B cell (primary cell): Measurements from ENCODE around the gene UBE2J2. TPM values are rescaled to one million over a fixed set of nuclear protein-coding genes. Genes with fewer than 3 reads are reported as not detected.

Experiments
- ATAC-seq: fragments of 200-7000 bp; cut with Tn5 transposase; one replicate; pipeline ENCODE4 v1.10.0; 2021; ENCODE audit warnings: low read depth, mild to moderate bottlenecking, moderate number of reproducible peaks, moderate library complexity
- CTCF ChIA-PET: fragments of 350-600 bp; sonication (Branson Sonifier 250); formaldehyde crosslinking; loops from one replicate; lab custom pipeline; 2021; ENCODE audit warnings: antibody characterized with exemption, inconsistent platforms; lab: Charles Lee
- POLR2A ChIA-PET: fragments of 350-600 bp; sonication (Branson Sonifier 250); formaldehyde crosslinking; loops from one replicate; lab custom pipeline; 2021; ENCODE audit warnings: antibody characterized with exemption; lab: Charles Lee
- DNase-seq: peaks from one replicate; pipeline ENCODE4 v3.0.0; 2013
- H2AFZ ChIP-seq: 2 replicates; pipeline ENCODE4 v1.6.1; 2012; ENCODE audit warnings: mild to moderate bottlenecking, low read depth, low read length; ENCODE audit not compliant: insufficient read depth, poor library complexity, severe bottlenecking
- H3K27ac ChIP-seq, 2 donors: 1 replicate in 1 of 2; 2 replicates in 1 of 2; pipeline ENCODE4 v1.5.1; 2012 to 2013; ENCODE audit warnings: low read length in 2 of 2, mild to moderate bottlenecking in 2 of 2, moderate library complexity in 1 of 2
- H3K27me3 ChIP-seq, 4 experiments: fragments of 200-600 bp in 1 of 4; sonication (generic) in 1 of 4; replicated peaks in 1 of 4; 1 replicate in 2 of 4; 2 replicates in 2 of 4; pipeline versions ENCODE4 v1.6.1 to v1.7.0; 2013 to 2016; ENCODE audit warnings: low read length in 3 of 4, mild to moderate bottlenecking in 2 of 4, mixed read lengths in 1 of 4, moderate library complexity in 1 of 4; ENCODE audit not compliant: insufficient read depth in 4 of 4, control insufficient read depth in 3 of 4; ENCODE audit errors: control extremely low read depth in 1 of 4
- H3K36me3 ChIP-seq, 2 experiments: replicated peaks in 1 of 2; 1 replicate in 1 of 2; 2 replicates in 1 of 2; pipeline versions ENCODE4 v1.6.1 to v1.7.1; 2013; ENCODE audit warnings: low read length in 1 of 2; ENCODE audit not compliant: insufficient read depth in 2 of 2, control insufficient read depth in 1 of 2; ENCODE audit errors: control extremely low read depth in 1 of 2, extremely low read depth in 1 of 2
- H3K4me1 ChIP-seq, 2 donors: fragments of 200-600 bp in 1 of 2; sonication (generic) in 1 of 2; 1 replicate in 1 of 2; 2 replicates in 1 of 2; pipeline versions ENCODE4 v1.5.1 to v1.6.1; 2013 to 2017; ENCODE audit warnings: low read length in 2 of 2; ENCODE audit not compliant: control insufficient read depth in 2 of 2, insufficient read depth in 2 of 2
- H3K4me2 ChIP-seq: replicated peaks from 2 replicates; pipeline ENCODE3; 2012; ENCODE audit warnings: mild to moderate bottlenecking, low read depth, low read length; ENCODE audit not compliant: poor library complexity, severe bottlenecking
- H3K4me3 ChIP-seq, 5 experiments: fragments of 200-600 bp in 1 of 5; sonication (generic) in 1 of 5; 1 replicate in 3 of 5; 2 replicates in 2 of 5; pipeline versions ENCODE4 v1.5.1 to v1.7.0; 2011 to 2016; ENCODE audit warnings: low read length in 4 of 5, mild to moderate bottlenecking in 4 of 5, low read depth in 2 of 5, control low read depth in 1 of 5, moderate library complexity in 1 of 5; ENCODE audit not compliant: insufficient read depth in 1 of 5; ENCODE audit errors: control extremely low read depth in 1 of 5, extremely low read depth in 1 of 5
- H3K79me2 ChIP-seq: fragments of 200-600 bp; sonication (generic); one replicate; pipeline ENCODE4 v1.6.0; 2016; ENCODE audit warnings: low read length; ENCODE audit not compliant: control insufficient read depth, insufficient read depth
- H3K9ac ChIP-seq: fragments of 200-600 bp; sonication (generic); 2 replicates; pipeline ENCODE4 v1.6.1; 2017; ENCODE audit warnings: mild to moderate bottlenecking, low read length, moderate library complexity
- H3K9me3 ChIP-seq, 3 donors: one replicate each; pipeline versions ENCODE4 v1.6.1 to v1.7.1; 2013; ENCODE audit warnings: low read length in 2 of 3; ENCODE audit not compliant: control insufficient read depth in 2 of 3, insufficient read depth in 1 of 3; ENCODE audit errors: control extremely low read depth in 1 of 3
- H4K20me1 ChIP-seq: 2 replicates; pipeline ENCODE4 v1.6.0; 2012; ENCODE audit warnings: mild to moderate bottlenecking, low read length; ENCODE audit not compliant: insufficient read depth, control insufficient read depth, poor library complexity, severe bottlenecking
- H3K27ac Mint-ChIP-seq: one replicate; pipeline ENCODE4 v1.8.0; 2021; ENCODE audit warnings: mixed read lengths
- H3K27me3 Mint-ChIP-seq: one replicate; pipeline ENCODE4 v1.8.0; 2021; ENCODE audit warnings: mixed read lengths
- H3K4me1 Mint-ChIP-seq: one replicate; pipeline ENCODE4 v1.8.0; 2021; ENCODE audit warnings: mixed read lengths
- H3K4me3 Mint-ChIP-seq: one replicate; pipeline ENCODE4 v1.8.0; 2021; ENCODE audit warnings: mixed read lengths
- H3K9me3 Mint-ChIP-seq: one replicate; pipeline ENCODE4 v1.8.0; 2022; ENCODE audit warnings: mixed read lengths; ENCODE audit not compliant: insufficient read depth
- EZH2 ChIP-seq: IDR thresholded peaks from 2 replicates; pipeline ENCODE4 v1.6.1; 2012; ENCODE audit warnings: borderline replicate concordance, low read depth, mild to moderate bottlenecking, moderate library complexity, low read length; ENCODE audit not compliant: insufficient read depth, poor library complexity, severe bottlenecking
- WGBS: methylation state at CpG from one replicate; pipeline ENCODE4 v1.1.5; 2013; ENCODE audit warnings: missing lambda C conversion rate; ENCODE audit not compliant: insufficient coverage; 5-methylcytosine and 5-hydroxymethylcytosine counted together
- intact Hi-C: fragments of 100-400 bp; cut with micrococcal nuclease; formaldehyde crosslinking; loops from one replicate; pipeline ENCODE4 v1.10.0; 2022
- polyA plus RNA-seq: library from polyadenylated mRNA; depleted of rRNA; stranded (reverse); fragments of >200 nt; gene quantifications from 2 replicates; pipeline ENCODE4 v1.2.3, GENCODE V29; 2012
- total RNA-seq, 2 donors: library from RNA; stranded (reverse); fragments of 120-200 nt in 1 of 2; gene quantifications; 1 replicate in 1 of 2; 2 replicates in 1 of 2; pipeline versions ENCODE4 v1.2.3 to v1.2.4, GENCODE V29; 2013 to 2022
- TF ChIP-seq, protein P1 (sequence below): fragments of 200-600 bp; IDR thresholded peaks from one replicate; pipeline ENCODE4 v1.8.0; 2022; ENCODE audit warnings: antibody characterized with exemption, mild to moderate bottlenecking

The UBE2J2 gene
- total and polyA plus RNA-seq, 2 donors (not counting 1 experiment from before 2014, with no cell fraction given): 40.1 to 115 TPM

DNA sequence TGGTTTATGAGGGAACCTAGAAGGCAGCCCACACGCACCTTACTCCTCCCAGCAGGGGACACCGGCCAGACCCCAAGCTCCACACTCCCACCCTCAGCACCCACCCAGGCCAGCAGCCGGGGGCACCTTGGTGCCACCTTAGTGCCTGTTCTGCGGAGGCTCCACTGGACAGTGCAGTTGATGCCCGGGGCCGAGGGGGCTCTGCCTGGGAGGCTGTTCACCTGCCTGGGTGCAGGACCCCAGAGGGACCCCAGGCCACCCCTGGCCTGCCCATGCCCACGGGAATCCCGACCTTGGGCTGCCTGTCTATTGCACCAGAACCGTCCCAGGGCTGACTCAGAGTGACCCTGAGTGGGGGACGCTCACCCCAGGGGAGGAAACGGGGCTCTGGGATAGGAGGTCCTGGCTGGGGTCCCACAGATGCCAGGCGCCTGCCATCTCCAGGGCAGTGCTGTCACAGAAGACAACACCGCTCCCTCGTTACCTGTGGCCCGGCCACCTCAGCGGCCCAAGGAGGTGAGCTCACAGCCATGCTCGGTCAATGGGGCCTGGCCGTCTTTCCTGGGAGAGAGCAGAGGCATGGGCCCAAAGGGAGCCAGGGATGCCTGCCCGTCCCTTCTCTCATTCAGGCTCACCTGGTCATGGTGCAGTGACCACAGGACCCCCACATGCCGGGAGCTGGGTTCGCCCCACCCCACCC, 7.3 kb upstream of the UBE2J2 start:
- H3K27ac ChIP-seq: no peak overlapping the region
- peaks cover 3% of the 10 kb centered on the region for H3K4me1 Mint-ChIP-seq
- H2AFZ ChIP-seq: no peak overlapping the region
- peaks cover 0 to 3% of the 10 kb centered on the region in 2 donors for H3K4me1 ChIP-seq
- POLR2A ChIA-PET: interaction anchor here (0.6 to 0.8 kb wide), 2 partner anchors 11 to 268 kb away, joined by 3 to 6 read pairs; no protein-coding TSS in a partner anchor
- no peaks in the 10 kb centered on the region for H3K9me3 Mint-ChIP-seq
- intact Hi-C loops: no loop called here
- H3K9ac ChIP-seq: no peak overlapping the region
- H3K36me3 ChIP-seq: no peaks in the 10 kb centered on the region
- CTCF ChIA-PET: no interaction called here
- no peak overlapping the region for H3K4me3 ChIP-seq
- no peak overlapping the region for H3K27ac Mint-ChIP-seq
- TF ChIP-seq, protein P1, sequence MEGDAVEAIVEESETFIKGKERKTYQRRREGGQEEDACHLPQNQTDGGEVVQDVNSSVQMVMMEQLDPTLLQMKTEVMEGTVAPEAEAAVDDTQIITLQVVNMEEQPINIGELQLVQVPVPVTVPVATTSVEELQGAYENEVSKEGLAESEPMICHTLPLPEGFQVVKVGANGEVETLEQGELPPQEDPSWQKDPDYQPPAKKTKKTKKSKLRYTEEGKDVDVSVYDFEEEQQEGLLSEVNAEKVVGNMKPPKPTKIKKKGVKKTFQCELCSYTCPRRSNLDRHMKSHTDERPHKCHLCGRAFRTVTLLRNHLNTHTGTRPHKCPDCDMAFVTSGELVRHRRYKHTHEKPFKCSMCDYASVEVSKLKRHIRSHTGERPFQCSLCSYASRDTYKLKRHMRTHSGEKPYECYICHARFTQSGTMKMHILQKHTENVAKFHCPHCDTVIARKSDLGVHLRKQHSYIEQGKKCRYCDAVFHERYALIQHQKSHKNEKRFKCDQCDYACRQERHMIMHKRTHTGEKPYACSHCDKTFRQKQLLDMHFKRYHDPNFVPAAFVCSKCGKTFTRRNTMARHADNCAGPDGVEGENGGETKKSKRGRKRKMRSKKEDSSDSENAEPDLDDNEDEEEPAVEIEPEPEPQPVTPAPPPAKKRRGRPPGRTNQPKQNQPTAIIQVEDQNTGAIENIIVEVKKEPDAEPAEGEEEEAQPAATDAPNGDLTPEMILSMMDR: no peak
- no peak for TF ChIP-seq EZH2
- no peak overlapping the region for H3K4me3 Mint-ChIP-seq
- no peaks in the 10 kb centered on the region for H3K27me3 ChIP-seq
- no peaks in the 10 kb centered on the region for H3K9me3 ChIP-seq
- no peak overlapping the region for H3K4me2 ChIP-seq
- no peak for ATAC-seq
- DNase-seq: no peak
- 90% methylated on average over 19 of the region's 21 CpGs for WGBS
- H3K27me3 Mint-ChIP-seq: no peaks in the 10 kb centered on the region
- H4K20me1 ChIP-seq: no peaks in the 10 kb centered on the region
- H3K79me2 ChIP-seq: no peaks in the 10 kb centered on the region

DNA sequence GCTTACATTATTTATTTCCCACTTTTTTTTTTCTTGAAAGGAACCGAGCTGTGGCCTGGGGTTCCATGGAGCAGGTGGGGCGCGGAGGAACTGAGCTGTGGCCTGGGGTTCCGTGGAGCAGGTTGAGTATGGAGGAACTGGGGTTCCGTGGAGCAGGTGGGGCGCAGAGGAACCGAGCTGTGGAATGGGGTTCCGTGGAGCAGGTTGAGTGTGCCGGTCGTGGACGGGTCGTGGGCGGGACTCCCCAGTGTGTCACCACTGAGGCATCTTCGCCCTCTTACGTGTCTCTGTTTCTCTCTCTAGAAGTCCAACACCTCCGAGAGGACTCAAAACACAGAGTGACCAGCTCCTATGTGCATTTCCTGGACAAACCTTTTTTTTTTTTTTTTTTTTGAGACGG, 5.4 kb upstream of the UBE2J2 start:
- no peaks in the 10 kb centered on the region for H3K79me2 ChIP-seq
- peaks cover 5 to 11% of the 10 kb centered on the region in 2 donors for H3K4me1 ChIP-seq
- ATAC-seq (no peak), DNase-seq (no peak)
- H3K27me3 Mint-ChIP-seq: no peaks in the 10 kb centered on the region
- intact Hi-C loops: no loop called here
- H3K9me3 ChIP-seq: no peaks in the 10 kb centered on the region
- POLR2A ChIA-PET: no interaction called here
- H3K9ac ChIP-seq: no peak overlapping the region
- no peaks in the 10 kb centered on the region for H4K20me1 ChIP-seq
- no peaks in the 10 kb centered on the region for H3K27me3 ChIP-seq
- H3K27ac Mint-ChIP-seq: no peak overlapping the region
- H3K9me3 Mint-ChIP-seq: no peaks in the 10 kb centered on the region
- H3K36me3 ChIP-seq: no peaks in the 10 kb centered on the region
- no peak overlapping the region for H3K4me3 ChIP-seq
- TF ChIP-seq, protein P1: no peak
- TF ChIP-seq EZH2: no peak
- WGBS: 96% methylated on average over 12 of the region's 17 CpGs
- no peak overlapping the region for H3K27ac ChIP-seq
- CTCF ChIA-PET: interaction anchor here (1.7 kb wide), 1 partner anchor 13 kb away, joined by 5 read pairs; no protein-coding TSS in a partner anchor
- H3K4me3 Mint-ChIP-seq: no peak overlapping the region
- H3K4me2 ChIP-seq: no peak overlapping the region
- H2AFZ ChIP-seq: no peak overlapping the region
- H3K4me1 Mint-ChIP-seq: peaks cover 4% of the 10 kb centered on the region
